ENCODE results near the gene SLC22A31.

SLC22A31 gene

GRCh38 chr16:89147085-89147817 is 53.1 kb downstream of the SLC22A31 start:
- no peak for DNase-seq

GRCh38 chr16:89146211-89147005 is 53.9 kb downstream of the SLC22A31 start:
- no peak for DNase-seq

All from hippocampal formation (tissue), 2 donors.